G401.6 (cell line): ENCODE measurements around the gene SPEF2.

Source experiments
- FAIRE-seq: peaks from 2 replicates; lab custom pipeline; 2012; peaks lifted over from hg19 to GRCh38; lab: Jason Lieb, UNC

SPEF2 gene

GRCh38 chr5:35781181-35781790 is 163.6 kb downstream of the SPEF2 start:
- FAIRE-seq: no peak

GRCh38 chr5:35783551-35783950 is 165.9 kb downstream of the SPEF2 start:
- no peak for FAIRE-seq

DNA sequence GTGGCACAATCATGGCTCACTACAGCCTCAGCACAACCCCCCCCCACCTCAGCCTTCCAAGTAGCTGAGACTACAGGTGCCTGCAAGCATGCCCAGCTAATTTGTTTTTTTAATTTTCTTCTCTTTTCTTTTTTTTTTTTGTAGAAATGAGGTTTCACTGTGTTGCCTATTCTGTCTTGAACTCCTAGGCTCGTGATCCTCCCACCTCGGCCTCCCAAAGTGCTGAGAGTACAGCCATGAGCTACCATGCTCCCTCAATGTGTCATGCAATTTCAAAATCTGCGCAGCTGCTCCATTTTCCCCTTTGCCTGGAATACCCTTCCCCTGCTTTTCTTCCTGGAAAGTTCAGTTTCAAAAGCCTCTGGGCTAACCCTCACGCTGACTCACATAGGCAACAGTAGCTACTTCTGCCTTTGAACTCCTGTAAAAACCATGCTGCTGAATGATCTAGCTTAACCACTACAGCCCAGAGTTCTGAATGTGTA is 168.0 kb downstream of the SPEF2 start:
- no peak for FAIRE-seq

DNA sequence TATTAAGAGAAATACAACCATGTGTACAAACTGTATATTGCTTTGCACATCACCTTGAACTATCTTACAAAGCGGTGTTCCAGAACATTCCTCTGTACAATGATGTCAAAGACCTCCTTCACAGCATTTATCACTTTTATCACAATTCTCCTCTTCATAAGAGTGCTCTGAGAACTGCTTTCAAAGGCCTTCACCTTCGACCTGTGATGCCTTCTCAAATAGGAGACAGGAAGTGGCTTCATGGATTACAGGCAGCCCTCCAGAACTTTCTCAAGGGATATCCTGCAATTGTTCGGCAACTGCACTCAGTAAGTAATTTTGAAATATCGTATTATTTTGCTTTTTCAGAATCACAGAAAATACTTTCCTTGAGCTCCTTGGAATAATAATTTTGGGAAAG is 171.1 kb downstream of the SPEF2 start:
- no peak for FAIRE-seq

DNA sequence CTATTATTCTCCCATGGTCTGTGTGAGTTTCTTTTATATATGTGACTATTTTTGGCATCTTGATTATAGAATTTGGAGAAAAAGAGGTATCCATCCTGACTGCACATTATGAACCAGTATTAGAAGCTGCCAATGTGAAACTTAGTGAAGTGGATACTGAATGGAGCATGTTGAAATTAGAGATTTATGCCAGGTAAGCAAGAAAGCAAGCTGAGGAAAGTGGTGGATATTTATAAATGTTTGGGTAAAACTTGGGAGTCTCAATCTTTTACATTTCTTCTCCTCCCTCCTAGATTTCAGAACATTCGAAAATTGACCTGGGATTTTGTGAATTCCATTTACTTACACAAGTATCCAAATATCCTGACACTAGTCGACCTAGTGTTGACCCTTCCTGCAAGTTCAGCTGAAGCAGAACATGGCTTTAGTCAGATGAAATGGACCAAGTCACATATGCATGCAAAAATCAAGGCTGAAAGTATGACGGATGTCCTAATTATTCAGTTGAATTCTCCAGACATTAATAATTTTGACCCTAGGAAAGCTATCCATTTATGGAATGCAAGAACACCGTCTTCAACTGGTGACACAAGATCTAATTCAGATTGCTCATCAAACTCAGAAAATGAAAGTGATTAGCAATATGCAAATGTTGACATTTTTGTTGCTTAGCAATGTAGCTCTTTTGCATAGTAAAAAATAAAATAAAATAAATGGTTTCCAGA is 172.2 kb downstream of the SPEF2 start:
- FAIRE-seq: no peak

DNA sequence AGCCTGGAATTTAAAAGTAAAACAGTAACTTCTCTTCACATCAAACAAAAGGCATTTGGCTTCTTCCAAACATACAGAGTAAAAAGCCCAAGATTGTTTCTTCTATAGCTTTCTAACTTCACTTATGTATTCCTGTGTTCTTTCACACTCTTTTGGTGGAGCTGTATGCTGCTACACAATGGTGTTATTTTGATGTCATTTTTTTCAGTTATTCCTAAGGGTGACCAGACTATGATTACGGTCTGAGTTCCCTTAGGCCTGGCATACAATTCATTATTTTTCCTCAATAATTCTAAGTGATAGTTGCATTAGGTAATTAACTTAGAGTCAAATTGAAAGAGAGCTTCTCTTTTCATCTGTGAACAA is 172.8 kb downstream of the SPEF2 start:
- FAIRE-seq: no peak

GRCh38 chr5:35794328-35794619 is 176.6 kb downstream of the SPEF2 start:
- FAIRE-seq: no peak

- no peak for FAIRE-seq
Measured at GRCh38 chr5:35794684-35795375, 177.2 kb downstream of the SPEF2 start.

DNA sequence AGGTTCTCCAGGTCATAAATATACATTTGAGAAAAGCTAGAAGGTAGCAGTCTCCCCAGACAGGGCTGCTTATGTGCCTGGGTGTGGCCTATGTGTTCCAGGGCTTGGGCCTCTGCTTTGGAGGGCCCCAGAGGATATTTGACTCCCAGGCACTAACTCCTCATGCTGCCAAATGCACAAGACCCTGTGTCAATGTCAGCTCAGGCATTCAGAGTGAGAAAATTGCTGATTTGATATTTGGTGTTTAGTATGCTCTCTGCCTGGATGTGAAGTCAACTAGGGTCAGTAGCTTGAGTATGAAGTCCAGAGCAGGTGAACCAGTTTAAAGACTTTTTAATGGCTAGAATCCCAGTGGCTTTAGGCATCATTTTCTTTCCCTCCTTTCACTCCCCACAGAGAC is 181.5 kb downstream of the SPEF2 start:
- FAIRE-seq: no peak

DNA sequence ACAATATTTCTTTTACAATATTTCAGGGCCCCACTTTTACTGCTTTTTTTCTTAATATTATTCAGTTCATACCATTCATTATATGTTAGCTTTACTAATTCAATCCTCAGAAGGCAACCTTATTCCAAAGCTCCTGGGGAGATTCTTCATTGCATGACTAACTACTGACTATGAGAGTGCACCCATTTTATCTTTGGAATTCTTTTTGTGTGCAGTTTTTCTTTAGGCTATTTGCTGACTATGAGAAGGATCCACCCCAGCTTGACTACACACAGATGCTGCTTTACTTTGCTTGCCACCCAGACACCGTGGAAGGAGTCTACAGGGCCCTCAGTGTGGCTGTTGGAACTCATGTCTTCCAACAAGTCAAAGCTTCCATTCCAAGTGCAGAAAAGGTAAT is 182.1 kb downstream of the SPEF2 start:
- no peak for FAIRE-seq

DNA sequence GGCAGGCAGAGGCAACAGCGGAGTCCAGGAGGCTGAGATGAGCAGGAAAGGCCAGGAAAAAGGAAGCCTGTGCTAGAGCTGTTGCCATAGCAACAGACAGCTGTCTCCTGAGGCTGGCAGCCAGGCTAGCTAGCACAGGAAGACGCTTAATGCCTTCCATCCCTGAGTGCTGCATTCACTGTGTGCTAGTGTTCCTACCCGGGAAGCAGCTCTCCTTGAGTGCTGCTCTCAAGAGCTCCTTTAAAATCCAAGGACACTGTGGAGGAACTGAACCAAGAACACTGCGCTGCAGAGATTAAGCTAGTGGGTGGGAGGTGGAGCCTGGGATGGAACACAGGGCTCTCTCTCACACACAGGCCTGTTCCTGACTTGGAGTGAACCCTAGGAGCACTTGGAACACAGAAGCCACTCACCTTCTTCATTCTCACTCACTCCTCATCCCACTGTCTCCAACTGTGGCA is 185.6 kb downstream of the SPEF2 start:
- no peak for FAIRE-seq

DNA sequence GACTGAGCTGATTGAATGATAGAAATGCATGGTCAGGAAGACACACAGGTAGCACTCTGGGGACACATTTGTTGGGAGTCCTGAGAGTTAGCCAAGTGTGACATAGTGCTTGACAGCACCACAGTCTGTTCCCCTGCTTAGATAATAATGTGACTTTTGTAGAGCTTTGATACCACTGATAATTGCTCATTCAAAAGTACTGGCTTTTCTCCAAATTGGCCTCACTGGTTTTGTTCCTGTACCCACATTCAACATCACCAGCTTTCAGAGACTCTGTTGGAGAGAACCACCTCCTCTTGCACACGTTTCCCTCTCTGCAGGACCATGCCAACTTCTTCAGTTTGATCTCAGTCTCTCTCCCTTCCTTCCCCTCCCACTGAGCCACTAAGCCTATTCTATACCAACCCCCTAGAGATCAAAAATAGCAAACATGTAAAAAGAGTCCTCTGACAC is 186.6 kb downstream of the SPEF2 start:
- FAIRE-seq: no peak

- FAIRE-seq: no peak
Measured at GRCh38 chr5:35804841-35805240, 187.2 kb downstream of the SPEF2 start.

DNA sequence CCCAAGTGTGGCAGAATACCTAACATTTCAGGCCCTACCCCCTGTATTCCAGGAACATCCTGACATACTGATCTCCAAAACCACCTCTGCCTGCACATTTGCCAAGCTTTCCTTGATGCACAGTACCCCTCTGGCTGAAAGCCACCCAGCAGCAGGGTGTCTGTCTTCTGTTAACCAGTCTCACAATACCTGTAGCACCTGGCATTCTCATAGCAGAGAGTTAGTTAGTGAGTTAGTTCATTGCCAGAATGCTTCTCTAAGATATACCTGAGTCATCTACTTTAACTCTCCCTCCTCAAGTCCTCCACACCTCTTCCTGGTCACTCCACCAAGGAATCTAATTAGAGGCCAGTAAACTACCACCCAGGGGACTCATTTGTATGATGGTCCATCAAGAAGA is 192.9 kb downstream of the SPEF2 start:
- FAIRE-seq: no peak

DNA sequence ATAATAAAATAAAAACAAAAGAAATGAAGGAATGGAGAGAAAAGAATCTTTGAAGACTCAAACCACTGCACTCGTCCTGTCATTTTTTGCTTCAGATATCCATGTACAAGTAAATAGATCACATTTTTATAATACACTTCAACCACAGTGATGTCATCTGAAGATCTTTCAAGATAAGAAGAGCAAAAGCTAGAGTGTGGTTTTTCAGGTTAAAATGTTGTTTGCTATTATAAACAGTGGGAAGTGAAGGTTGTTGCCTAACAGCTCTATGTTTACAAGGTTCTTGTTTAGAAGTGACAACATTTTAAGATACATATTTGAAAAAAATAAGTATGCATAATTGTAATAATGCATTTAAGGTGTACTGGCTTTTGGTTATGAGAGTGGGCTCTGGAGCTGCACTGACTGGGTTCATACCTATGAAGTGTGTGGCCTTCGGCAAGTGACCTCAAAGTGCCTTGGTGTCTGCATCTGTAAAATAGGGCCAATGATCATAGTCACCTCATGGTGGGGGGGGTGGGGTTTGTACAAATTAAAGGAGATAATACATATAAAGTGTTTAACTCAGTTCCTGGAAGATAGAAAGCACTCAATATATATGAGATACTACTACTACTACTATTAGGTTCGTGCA is 193.6 kb downstream of the SPEF2 start:
- FAIRE-seq: no peak

GRCh38 chr5:35813521-35813920 is 195.9 kb downstream of the SPEF2 start:
- FAIRE-seq: no peak

DNA sequence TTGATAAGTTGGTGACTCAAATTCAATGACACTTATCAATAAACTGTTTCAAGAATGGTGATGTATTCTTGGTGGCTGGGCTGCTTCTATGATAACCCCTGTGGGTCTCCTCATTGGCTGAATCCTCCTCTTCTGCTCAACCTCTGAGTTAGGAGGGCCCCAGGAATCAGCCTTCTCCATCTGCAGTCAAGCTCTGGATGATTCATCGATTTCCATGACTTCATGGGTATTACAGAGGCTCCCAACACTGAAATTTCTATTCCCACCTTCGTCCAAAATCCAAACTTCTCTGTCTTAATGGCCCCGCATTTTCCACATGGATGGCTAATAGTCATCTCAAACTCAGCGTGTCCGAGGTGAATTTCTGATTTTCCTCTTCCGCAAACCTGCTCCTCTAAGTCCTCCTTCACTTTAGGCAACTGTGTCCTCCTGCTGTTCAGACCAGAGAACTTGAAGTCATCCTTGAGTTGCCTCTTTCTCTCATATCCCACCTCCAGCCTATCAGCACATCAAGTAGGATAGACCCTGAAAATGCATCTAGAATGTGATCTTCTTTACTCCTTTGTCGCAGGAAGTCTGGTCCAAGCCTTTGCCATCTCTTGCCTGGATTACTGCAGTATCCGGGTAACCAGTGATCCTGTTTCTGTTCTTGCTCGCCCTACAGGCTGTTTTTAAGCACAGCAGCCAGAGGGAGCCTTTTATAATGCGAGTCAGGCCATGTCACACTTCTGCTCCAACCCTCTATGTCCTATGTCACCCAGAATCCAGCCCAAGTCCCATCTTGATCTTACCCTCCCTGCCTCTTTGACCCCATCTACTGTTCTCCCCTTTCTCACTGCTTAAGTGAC is 197.7 kb downstream of the SPEF2 start:
- FAIRE-seq: no peak

DNA sequence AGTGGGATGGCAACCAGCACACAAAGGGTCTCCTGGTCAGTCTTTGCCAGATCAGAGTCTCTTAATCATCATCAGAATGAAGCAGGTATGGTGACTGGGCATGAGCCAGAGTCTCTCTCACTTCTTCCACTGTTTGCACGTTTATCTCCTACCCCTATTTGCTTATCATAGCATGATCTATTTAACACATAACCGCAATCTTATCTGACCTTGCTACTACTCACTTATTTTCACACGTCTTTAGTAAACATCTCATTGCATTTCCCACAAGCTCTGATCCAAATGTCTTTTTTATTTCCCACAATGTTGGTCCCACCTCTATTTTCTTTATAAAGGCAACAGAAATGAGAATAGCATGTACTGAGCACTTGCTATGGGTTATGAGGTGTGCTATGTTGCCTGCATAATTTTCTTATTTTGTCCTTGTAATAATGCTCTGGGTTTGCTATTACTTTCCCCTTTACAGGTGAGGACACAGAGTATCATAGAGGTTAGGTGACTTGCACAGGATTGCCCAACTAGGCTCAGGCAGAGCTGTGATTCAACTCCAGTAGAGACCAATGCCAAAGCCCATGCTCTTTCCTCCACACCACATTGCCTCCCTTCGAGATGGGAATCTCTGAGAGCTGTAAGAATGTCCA is 199.3 kb downstream of the SPEF2 start:
- no peak for FAIRE-seq

DNA sequence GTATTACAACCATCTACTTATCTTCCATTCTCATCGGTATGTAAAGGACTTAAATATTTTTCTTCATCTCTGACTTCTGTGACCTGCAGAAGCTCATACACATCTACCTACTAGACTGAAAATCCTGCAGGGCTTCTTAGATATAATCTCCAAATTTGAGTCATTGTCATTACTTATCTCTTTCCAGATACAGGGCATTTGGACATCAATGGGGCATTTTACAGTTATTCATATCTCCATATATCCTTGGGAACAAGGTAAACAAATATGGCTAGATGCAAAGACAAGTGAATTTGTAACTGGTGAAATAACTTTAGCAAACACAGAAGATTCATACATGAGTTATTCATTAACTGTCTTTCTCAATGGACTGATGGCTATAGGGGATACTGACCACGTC is 201.4 kb downstream of the SPEF2 start:
- FAIRE-seq: no peak

GRCh38 chr5:35819668-35820067 is 202.0 kb downstream of the SPEF2 start:
- FAIRE-seq: no peak

DNA sequence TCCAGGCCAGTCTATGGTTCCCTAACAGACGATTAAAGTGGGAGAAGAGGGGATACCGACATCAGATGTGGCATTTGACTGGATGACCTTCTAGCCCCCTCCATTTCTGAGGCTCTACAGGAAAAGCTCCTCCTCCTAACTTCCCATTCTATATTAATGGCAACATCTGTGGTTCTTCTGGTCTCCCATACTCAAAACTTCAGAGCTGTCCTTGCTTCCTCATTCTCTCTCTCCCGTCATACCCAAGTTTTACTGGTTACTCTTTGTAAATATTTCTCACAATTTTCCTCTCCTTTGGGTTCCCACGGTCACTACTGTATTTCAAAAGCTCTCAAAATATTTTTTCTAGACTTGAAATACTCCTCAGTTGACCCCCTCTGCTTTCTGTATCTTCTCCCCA is 203.1 kb downstream of the SPEF2 start:
- no peak for FAIRE-seq

DNA sequence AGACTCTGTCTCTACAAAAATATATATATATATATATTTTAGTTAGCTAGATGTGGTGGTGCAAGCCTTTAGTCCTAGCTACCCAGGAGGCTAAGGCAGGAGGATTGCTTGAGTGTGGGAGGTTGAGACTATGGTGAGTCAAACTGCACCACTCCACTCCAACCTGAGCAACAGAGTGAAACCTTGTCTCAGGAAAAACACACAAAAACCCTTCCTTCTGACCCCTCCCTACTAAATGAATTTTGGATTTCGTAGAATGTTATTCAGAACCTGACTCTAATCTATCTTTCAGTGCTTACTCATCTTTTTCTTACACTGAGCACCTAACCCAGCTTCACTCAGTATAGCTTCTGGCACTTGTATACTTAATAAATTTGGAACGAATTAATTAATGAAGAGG is 203.8 kb downstream of the SPEF2 start:
- no peak for FAIRE-seq
